HG03378 (cell line): Measurements from ENCODE around the gene GALNT11.
"Not testable (repeated sequence)": the region's sequence is repeated elsewhere in the genome, so short reads cannot be mapped to it uniquely, and the experiment has no call there.

Experiments
- ATAC-seq: cut with Tn5 transposase; IDR thresholded peaks from one replicate; pipeline ENCODE4 v1.9.1; 2021; ENCODE audit warnings: mild to moderate bottlenecking, moderate library complexity; ENCODE audit not compliant: unreplicated experiment

Gene GALNT11

DNA sequence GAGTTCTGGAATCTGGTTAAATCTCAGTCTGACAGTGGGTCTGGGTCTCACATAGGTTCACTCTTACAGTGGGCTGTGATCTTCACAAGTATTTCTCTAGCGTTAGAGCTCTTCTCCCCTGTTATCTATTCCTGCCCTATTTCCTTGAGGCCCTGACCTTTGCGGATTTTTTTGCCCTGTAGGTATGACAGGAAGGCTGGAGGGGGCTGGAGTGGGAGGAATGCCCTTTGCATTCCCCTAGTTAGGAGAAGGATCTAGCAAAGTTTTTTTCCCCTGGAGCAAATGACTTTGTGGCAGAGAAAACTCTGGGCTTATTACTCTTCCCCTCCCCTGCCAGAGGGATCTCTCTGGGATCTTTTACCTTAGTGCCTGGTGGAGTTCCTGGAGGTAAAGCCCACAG is 49.2 kb downstream of the GALNT11 start:
- ATAC-seq, result no peak

GRCh38 chr7:152075379-152075778 is 49.9 kb downstream of the GALNT11 start:
- not testable (repeated sequence) for ATAC-seq

DNA sequence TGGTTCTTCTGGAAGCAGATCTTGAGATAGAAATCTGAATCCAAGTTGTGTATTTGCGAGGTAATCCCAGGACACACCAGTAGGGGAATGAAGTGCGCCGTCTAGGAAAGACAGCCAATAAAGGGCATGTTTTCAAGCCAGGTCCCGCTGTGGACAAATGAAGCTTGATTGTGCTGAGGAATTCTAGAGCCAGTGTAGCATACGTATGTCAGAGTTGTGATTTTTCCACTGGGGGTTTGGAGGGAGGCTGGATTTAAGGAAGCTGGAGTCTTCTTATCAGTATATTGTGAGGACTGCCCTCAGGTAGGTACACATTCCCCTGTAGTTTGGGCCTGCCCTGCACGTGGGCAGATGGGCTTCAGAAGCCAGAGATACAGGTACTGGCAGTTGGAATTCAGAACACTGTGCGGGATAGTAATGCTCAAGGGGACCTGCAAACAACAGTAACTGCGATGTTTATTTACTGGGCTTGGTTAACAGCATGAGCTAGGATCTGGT is 50.9 kb downstream of the GALNT11 start:
- no peak for ATAC-seq

DNA sequence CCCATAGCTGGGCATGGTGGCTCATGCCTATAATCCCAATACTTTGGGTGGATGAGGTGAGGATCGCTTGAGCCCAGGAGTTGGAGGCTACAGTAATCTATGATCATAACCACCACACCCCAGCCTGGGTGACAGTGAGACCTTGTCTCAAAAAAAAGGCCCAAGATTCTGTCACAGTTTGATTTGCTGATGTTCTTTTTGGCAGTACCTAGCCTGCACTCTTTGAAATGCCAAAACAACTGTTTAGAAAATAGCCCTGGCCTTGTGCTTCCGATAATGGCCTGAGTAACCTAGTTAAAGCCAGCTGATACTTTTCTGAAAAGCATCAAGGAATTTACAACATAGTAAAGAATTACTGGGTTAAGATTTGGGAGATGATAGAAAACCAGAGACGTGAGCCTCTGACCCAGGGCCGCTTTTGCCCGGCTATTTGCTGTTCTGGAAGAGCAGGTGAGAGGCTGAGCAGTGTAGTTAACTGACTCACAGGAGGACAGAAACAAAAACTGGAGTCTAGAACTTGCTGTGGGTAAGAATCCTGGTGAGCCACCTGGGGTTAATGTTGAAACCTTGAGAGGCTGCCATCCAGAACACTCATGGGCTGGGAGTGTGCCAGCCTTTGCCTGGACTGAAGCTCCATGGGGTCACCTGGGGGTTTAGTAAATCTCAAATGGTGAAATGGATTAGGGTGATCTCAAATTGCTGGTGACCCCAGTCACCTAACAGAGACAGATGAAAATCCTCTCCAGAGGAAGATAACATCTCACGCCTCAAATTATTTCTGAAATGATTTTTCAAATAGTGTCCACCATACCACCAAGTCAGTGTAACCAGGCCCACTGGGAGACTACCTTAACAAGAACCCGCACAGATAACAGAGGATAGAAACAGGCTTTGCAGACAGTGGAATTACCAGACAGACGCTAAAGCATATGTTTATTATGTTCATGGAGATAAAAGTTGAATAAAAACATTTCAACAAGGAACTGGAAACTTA is 51.8 kb downstream of the GALNT11 start:
- ATAC-seq, result no peak

DNA sequence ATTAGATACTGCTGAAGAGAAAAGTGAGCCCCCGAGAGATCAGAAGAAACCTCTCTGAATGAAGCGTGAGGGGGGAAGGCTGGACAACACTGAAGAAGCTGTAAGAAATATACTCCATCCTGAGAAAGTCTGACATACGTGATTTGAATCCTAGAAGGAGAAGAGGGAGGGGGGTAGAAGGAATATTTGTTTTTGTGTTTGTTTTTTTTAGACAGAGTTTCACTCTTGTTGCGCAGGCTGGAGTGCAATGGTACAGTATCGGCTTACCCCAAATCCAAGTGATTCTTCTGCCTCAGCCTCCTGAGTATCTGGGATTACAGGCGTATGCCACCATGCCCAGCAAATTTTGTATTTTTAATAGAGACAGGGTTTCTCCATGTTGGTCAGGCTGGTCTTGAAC is 52.6 kb downstream of the GALNT11 start:
- no peak for ATAC-seq

DNA sequence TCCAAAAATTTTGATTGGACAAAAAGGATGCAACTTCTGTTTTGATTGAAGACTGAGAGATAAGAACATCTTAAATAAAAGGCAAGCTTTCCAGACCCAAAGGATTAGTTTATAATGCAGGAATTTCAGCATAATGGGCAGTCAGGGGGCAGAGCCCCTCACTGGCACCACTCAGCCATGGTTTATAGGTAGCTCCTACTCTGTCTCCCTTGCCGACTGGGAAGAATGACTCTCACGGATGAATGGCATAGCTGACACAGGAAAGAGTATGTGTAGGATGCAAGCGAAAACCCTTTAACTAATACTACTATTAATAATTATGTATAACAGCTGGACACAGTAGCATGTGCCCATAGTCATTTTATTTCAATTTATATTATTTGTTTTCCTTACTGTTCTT is 53.3 kb downstream of the GALNT11 start:
- no peak for ATAC-seq

- ATAC-seq, result no peak
These were observed 55.6 kb downstream of the GALNT11 start for GRCh38 chr7:152081088-152081487.

DNA sequence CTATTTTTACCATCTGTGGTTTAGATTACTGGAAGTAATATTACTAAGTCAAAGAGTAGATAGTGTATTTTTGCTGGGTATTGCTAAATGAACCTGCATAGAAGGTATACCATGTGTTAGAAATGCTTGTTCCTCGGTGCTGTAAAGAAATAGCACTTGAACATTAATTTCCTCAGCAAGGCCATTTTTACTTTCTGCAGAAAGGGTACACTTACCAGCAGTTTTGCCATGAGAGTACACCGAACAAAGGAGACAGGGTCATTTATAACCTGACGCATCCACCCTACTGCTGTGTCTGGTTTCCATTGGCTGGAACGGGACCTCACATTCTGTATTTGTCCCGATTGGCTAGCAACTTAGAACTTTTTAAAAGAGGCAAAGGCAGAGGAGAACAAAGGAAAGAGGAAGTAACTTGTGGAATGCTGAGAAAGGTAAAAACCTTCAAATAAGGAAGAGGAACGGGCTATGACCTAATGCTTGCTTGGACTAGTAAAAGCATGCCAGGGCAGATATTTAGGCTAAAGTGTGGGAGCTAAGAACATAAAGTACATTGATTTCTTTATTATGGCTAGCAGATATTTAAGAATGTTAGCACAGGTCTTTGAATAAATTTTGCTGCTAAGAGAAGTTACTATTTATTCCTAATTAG is 56.7 kb downstream of the GALNT11 start:
- not testable (repeated sequence) for ATAC-seq

GRCh38 chr7:152085131-152085530 is 59.7 kb downstream of the GALNT11 start:
- ATAC-seq, result no peak

- no peak for ATAC-seq
These were observed 61.0 kb downstream of the GALNT11 start for GRCh38 chr7:152086513-152086912.

DNA sequence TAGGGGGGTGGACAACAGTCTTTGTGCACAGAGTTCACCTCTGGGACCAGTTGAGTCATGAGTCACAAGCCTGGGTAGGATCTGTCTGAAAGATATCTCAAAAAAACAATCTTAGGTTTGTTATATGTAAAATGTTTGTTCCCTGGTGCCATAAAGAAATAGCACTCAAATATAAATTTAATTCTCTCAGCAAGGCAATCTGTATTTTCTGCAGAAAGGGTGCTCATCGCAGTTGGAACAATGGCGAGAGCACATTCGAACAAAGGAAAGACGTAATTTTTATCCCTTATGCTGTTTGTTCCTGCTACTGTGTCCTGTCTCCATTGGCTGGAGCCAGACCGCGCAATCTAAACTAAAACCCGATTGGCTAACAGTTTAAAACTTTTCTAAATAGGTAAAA is 63.7 kb downstream of the GALNT11 start:
- no peak for ATAC-seq

DNA sequence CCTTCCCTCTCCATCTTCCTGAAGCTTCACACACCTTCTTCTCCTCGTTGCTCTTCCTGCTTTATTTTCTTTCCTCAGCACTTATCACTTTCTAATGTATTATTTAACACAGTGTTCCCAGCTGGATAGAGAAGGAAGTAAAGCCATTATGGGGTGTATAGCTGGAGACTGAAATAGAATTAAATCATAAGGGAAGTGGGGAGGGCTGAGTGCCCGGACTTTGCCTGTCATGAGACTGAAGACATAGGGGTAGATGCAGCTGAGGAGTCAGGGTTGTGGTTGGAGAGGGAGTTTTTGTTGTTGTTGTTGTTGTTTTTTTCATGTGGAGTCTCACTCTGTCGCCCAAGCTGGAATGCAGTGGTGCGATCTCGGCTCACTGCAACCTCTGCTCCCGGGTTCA is 65.3 kb downstream of the GALNT11 start:
- ATAC-seq, result no peak

- ATAC-seq, result no peak
These were observed 68.2 kb downstream of the GALNT11 start for GRCh38 chr7:152093717-152094116.

- ATAC-seq, result no peak
These were observed 70.3 kb downstream of the GALNT11 start for GRCh38 chr7:152095771-152096170.

DNA sequence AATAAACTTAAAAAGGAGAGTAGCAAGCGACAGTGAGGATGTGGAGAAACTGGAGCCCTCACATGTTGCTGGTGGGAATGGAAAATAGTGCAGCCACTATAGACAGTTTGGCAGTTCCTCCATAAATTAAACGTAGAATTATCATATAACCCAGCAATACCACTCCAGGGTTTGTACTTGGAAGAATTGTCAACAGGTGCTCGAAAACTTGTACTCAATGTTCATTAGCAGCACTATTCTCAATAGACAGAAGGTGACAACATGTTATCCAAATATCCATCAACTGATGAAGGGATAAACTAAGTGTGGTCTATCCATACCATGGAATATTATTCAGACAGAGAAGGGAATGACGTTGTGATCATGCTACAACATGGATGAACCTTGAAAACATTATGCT is 71.9 kb downstream of the GALNT11 start:
- no peak for ATAC-seq

- no peak for ATAC-seq
These were observed 77.6 kb downstream of the GALNT11 start for GRCh38 chr7:152103066-152103465.

GRCh38 chr7:152103691-152104090 is 78.2 kb downstream of the GALNT11 start:
- ATAC-seq, result no peak

- ATAC-seq, result no peak
These were observed 79.7 kb downstream of the GALNT11 start for GRCh38 chr7:152105205-152105604.

DNA sequence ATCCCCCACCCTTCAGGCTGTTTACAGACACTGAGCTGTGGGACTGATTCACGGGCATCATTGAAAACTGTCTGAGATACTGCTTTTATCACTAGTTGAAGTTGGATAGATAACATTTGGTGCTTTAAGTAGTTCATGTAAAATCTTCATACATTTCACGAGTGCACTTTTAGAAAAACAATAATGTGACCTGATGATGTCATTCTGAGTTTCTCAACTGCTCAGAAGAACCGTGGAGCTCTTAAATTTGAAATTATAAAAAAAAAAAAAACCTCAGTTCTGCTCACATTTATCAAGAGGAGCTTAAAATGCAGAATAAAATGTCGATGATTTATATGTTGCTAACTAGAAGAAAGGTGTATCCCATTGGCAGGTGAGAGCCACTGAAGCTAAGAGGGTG is 81.5 kb downstream of the GALNT11 start:
- ATAC-seq, result no peak

DNA sequence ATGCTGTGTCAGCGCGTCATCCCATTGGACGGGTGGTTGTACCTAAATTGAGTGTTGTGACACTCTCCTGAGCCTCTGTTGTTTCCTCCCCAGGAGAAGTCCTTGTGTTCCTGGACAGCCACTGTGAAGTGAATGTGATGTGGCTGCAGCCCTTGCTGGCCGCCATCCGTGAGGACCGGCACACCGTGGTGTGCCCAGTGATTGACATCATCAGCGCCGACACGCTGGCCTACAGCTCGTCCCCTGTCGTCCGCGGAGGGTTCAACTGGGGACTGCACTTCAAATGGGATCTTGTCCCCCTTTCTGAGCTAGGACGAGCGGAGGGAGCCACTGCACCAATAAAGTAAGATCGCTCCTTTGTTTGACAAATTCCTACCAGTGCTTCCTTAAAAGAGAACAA is 82.5 kb downstream of the GALNT11 start:
- ATAC-seq, result no peak

DNA sequence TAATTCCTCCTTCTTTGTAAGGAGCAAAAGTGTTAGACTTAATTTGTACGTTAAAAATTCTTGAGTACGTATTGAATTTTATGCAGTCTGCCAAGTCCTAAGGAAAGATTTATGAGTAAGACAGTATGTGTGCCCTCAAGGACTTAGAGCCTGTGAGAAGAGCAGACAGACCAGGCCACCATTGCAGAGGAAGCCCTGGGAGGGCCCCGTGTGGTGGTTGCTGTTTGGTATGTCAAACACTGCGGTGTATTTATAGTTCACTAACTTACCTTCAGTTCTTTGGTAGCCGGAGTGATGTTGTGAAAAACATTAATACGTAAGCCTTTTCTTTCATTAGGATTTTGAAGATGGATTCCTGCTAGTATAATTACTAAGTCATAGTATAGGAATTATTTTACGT is 82.9 kb downstream of the GALNT11 start:
- no peak for ATAC-seq

DNA sequence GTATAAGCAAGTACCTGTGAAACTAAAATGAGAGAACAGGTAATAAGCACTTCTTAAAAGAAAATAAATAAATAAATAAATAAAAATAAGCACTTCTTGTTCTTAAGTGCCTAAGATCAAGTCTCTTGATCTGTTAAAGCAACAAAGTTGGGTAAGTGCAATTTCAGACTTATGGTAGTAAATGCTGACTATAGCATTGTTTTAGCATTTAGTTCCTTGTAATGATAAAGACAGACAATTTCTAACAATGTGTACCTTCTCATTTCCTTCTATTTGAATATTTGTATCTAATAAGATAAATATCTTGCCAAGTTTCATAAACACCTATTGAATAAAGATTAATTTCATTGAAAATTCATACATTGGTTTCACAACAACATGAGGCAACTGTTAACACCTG is 87.4 kb downstream of the GALNT11 start:
- ATAC-seq, result no peak
